K562 (cell line): Measurements from ENCODE around the gene KLHL24. TPM values are rescaled to one million over a fixed set of nuclear protein-coding genes. Genes with fewer than 3 reads are reported as not detected.

Experiments
- ATAC-seq: fragments of 200-7000 bp; cut with Tn5 transposase; 3 replicates; pipeline ENCODE4 v1.9.1; 2020; ENCODE audit warnings: moderate library complexity
- BruUV-seq: library from RNA; stranded (reverse); fragments of 400-500 nt; replicated peaks from 2 replicates; lab custom pipeline; 2021; lab: Mats Ljungman, UMichigan
- CTCF ChIA-PET: fragments of 300-600 bp; formaldehyde crosslinking; extraction: SDS; loops from one replicate; lab custom pipeline; 2021; ENCODE audit warnings: low intra/inter-chr PET ratio; lab: Yijun Ruan, JAX
- POLR2A ChIA-PET: fragments of 300-600, 350-650 bp; sonication (Branson Sonifier 250); formaldehyde crosslinking; extraction: SDS; loops from one replicate; lab custom pipeline; 2021; ENCODE audit warnings: antibody characterized with exemption, inconsistent platforms; lab: Yijun Ruan, JAX
- DNase-seq, 4 experiments: peaks; one replicate each; pipeline versions ENCODE4 v3.0.0 to v3.0.0-alpha.2; 2011 to 2018; ENCODE audit warnings: low spot score in 3 of 4, mixed read lengths in 3 of 4; ENCODE audit errors: extremely low read depth in 1 of 4
- FAIRE-seq: peaks from 2 replicates; lab custom pipeline; 2011; peaks lifted over from hg19 to GRCh38; lab: Jason Lieb, UNC
- H2AFZ ChIP-seq: 2 replicates; pipeline ENCODE4 v1.6.0; 2011; ENCODE audit warnings: low read depth, low read length, control low read depth, inconsistent platforms
- H3K27ac ChIP-seq: fragments of 200-600 bp; 3 replicates; pipeline ENCODE4 v1.8.0; 2011; ENCODE audit warnings: low read depth, mild to moderate bottlenecking, control low read depth, inconsistent platforms, low read length, moderate library complexity, mixed read lengths; ENCODE audit errors: extremely low read depth
- H3K27me3 ChIP-seq, 2 experiments: fragments of 300-600 bp in 1 of 2; 2 replicates in 1 of 2; 3 replicates in 1 of 2; pipeline versions ENCODE4 v1.6.0 to v1.8.0; 2011; ENCODE audit warnings: inconsistent platforms in 2 of 2, low read length in 2 of 2, mild to moderate bottlenecking in 1 of 2, mixed read lengths in 1 of 2, moderate library complexity in 1 of 2; ENCODE audit not compliant: control insufficient read depth in 2 of 2, insufficient read depth in 2 of 2
- H3K36me3 ChIP-seq: fragments of 300-600 bp; 3 replicates; pipeline ENCODE4 v1.8.0; 2011; ENCODE audit warnings: mild to moderate bottlenecking, low read length, inconsistent platforms; ENCODE audit not compliant: control insufficient read depth, insufficient read depth
- H3K4me1 ChIP-seq, 2 experiments: fragments of 200-600 bp in 1 of 2; replicated peaks in 1 of 2; 2 replicates in 1 of 2; 3 replicates in 1 of 2; pipeline versions ENCODE4 v1.5.1 to v1.8.0; 2011; ENCODE audit warnings: inconsistent platforms in 2 of 2, low read length in 2 of 2, mild to moderate bottlenecking in 1 of 2, mixed read lengths in 1 of 2, moderate library complexity in 1 of 2; ENCODE audit not compliant: control insufficient read depth in 2 of 2, insufficient read depth in 2 of 2
- H3K4me2 ChIP-seq: 2 replicates; pipeline ENCODE4 v1.6.1; 2011; ENCODE audit warnings: low read length, control low read depth, inconsistent platforms, mixed read lengths; ENCODE audit not compliant: insufficient read depth
- H3K4me3 ChIP-seq: fragments of 200-600 bp; sonication (generic), shearing (Covaris generic); 2 replicates; pipeline ENCODE4 v1.5.1; 2016; ENCODE audit warnings: control low read depth, inconsistent platforms
- H3K79me2 ChIP-seq: fragments of 200-600 bp; 3 replicates; pipeline ENCODE4 v1.8.0; 2011; ENCODE audit warnings: low read length, inconsistent platforms; ENCODE audit not compliant: control insufficient read depth, insufficient read depth
- H3K9ac ChIP-seq, 2 experiments: 2 replicates each; pipeline versions ENCODE4 v1.6.0 to v1.6.1; 2011; ENCODE audit warnings: low read depth in 2 of 2, low read length in 2 of 2, control low read depth in 1 of 2, inconsistent platforms in 1 of 2, mild to moderate bottlenecking in 1 of 2, mixed read lengths in 1 of 2; ENCODE audit not compliant: insufficient read depth in 1 of 2
- H3K9me1 ChIP-seq: one replicate; pipeline ENCODE4 v1.6.0; 2011; ENCODE audit warnings: inconsistent platforms, mild to moderate bottlenecking, low read length, moderate library complexity; ENCODE audit not compliant: control insufficient read depth, insufficient read depth
- H3K9me3 ChIP-seq: replicated peaks from 2 replicates; pipeline ENCODE4 v1.5.1; 2011; ENCODE audit warnings: low read depth, low read length, inconsistent platforms; ENCODE audit not compliant: control insufficient read depth, insufficient read depth
- H4K20me1 ChIP-seq: replicated peaks from 2 replicates; pipeline ENCODE4 v1.6.1; 2011; ENCODE audit warnings: low read length, inconsistent platforms, mixed read lengths; ENCODE audit not compliant: control insufficient read depth, insufficient read depth
- BCL6 ChIP-seq: fragments of 250-450 bp; sonication (Bioruptor Pico); IDR thresholded peaks from 2 replicates; pipeline ENCODE4 v1.4.0; 2020
- CCNT2 ChIP-seq: IDR thresholded peaks from 2 replicates; pipeline ENCODE4 v1.6.1; 2011; ENCODE audit warnings: borderline replicate concordance, low read depth, mild to moderate bottlenecking, moderate library complexity, mixed read lengths, low read length; ENCODE audit not compliant: insufficient read length; ENCODE audit errors: extremely low read depth
- CXXC5 ChIP-seq: fragments of 250-450 bp; sonication (Bioruptor Pico); IDR thresholded peaks from 2 replicates; pipeline ENCODE4 v1.8.0; 2022; ENCODE audit warnings: inconsistent platforms, mild to moderate bottlenecking, moderate library complexity
- E2F6 ChIP-seq, 2 experiments: IDR thresholded peaks; 2 replicates each; pipeline ENCODE4 v1.6.1; 2011; ENCODE audit warnings: borderline replicate concordance in 1 of 2, control low read depth in 1 of 2, low read depth in 1 of 2, low read length in 1 of 2, mild to moderate bottlenecking in 1 of 2, mixed read lengths in 1 of 2, moderate library complexity in 1 of 2; ENCODE audit not compliant: insufficient read depth in 1 of 2, insufficient read length in 1 of 2, poor library complexity in 1 of 2, severe bottlenecking in 1 of 2; ENCODE audit errors: extremely low read depth in 1 of 2
- EP300 ChIP-seq: IDR thresholded peaks from 2 replicates; pipeline ENCODE4 v1.6.1; 2012; ENCODE audit warnings: low read length, improper control_type of control experiment
- ETV1 ChIP-seq: fragments of 450-650 bp; conservative IDR thresholded peaks from 2 replicates; pipeline ENCODE4 v1.6.1; 2016; ENCODE audit warnings: missing genetic modification characterization, control low read depth, low read depth, missing compliant biosample characterization
- GTF2F1 ChIP-seq: IDR thresholded peaks from 2 replicates; pipeline ENCODE4 v1.6.1; 2011; ENCODE audit warnings: low read depth, low read length, improper control_type of control experiment
- HDAC1 ChIP-seq, 2 experiments: fragments of 450-650 bp; IDR thresholded peaks; 2 replicates each; pipeline ENCODE4 v1.6.1; 2016 to 2017; ENCODE audit warnings: inconsistent platforms in 1 of 2, mild to moderate bottlenecking in 1 of 2, moderate library complexity in 1 of 2
- HDAC2 ChIP-seq: fragments of 450-650 bp; IDR thresholded peaks from 2 replicates; pipeline ENCODE4 v1.6.1; 2016; ENCODE audit warnings: mild to moderate bottlenecking
- KAT2B ChIP-seq: IDR thresholded peaks from one replicate; pipeline ENCODE4 v1.6.1; 2012; ENCODE audit warnings: low read depth, mild to moderate bottlenecking, control low read depth, inconsistent platforms, low read length, moderate library complexity
- MECOM ChIP-seq: fragments of 250-450 bp; sonication (Bioruptor Pico); IDR thresholded peaks from 2 replicates; pipeline ENCODE4 v1.8.0; 2022; ENCODE audit warnings: inconsistent platforms
- NUFIP1 ChIP-seq: fragments of 450-650 bp; IDR thresholded peaks from 2 replicates; pipeline ENCODE4 v1.6.1; 2018; ENCODE audit not compliant: partially characterized antibody
- PHF21A ChIP-seq: fragments of 450-650 bp; IDR thresholded peaks from 2 replicates; pipeline ENCODE4 v1.6.1; 2017; ENCODE audit warnings: low read depth, borderline replicate concordance
- SAFB ChIP-seq: fragments of 200-400 bp; formaldehyde crosslinking; IDR thresholded peaks from 2 replicates; pipeline ENCODE4 v1.6.1; 2017; ENCODE audit warnings: low read depth, low read length, borderline replicate concordance
- TAF15 ChIP-seq: fragments of 200-400 bp; formaldehyde crosslinking; IDR thresholded peaks from 2 replicates; pipeline ENCODE4 v1.6.1; 2017; ENCODE audit warnings: mild to moderate bottlenecking, low read depth, low read length, moderate library complexity
- THAP12 ChIP-seq: fragments of 250-450 bp; sonication (Bioruptor Pico); IDR thresholded peaks from 2 replicates; pipeline ENCODE4 v1.9.0; 2021; ENCODE audit warnings: mild to moderate bottlenecking, inconsistent platforms
- ZC3H4 ChIP-seq: sonication (generic); formaldehyde crosslinking; IDR thresholded peaks from 2 replicates; pipeline ENCODE4 v1.9.0; 2021; ENCODE audit warnings: missing genetic modification reagents, borderline replicate concordance
- ZNF146 ChIP-seq: IDR thresholded peaks from one replicate; pipeline ENCODE4 v1.6.1; 2018; ENCODE audit warnings: missing compliant biosample characterization; ENCODE audit not compliant: unreplicated experiment
- ZNF311 ChIP-seq: fragments of 250-450 bp; sonication (Bioruptor Pico); IDR thresholded peaks from 2 replicates; pipeline ENCODE4 v1.4.0; 2020; ENCODE audit warnings: mild to moderate bottlenecking, moderate library complexity
- WGBS: fragments of 100-300 bp; shearing (Covaris generic); methylation state at CpG from one replicate; pipeline ENCODE4 v1.1.6; 2016; ENCODE audit warnings: low coverage, mixed read lengths; ENCODE audit not compliant: insufficient coverage; ENCODE audit errors: missing lambda C conversion rate; 5-methylcytosine and 5-hydroxymethylcytosine counted together
- in situ Hi-C: fragments of 300-500 bp; cut with MboI; formaldehyde crosslinking; loops from 4 replicates; pipeline ENCODE4 v1.15.0; 2018; ENCODE audit warnings: inconsistent platforms, mixed read lengths
- intact Hi-C: fragments of 100-400 bp; cut with micrococcal nuclease; formaldehyde crosslinking; loops from 2 replicates; pipeline ENCODE4 v1.14.2; 2022
- polyA plus RNA-seq, 8 experiments: library from polyadenylated mRNA; depleted of rRNA in 4 of 8; stranded (reverse) in 5 of 8; unstranded in 3 of 8; fragments of >200 nt; fragmentation: Nextera tagmentation in 2 of 8; fragmentation: Illumina TruSeq in 1 of 8; extraction: Ambion mirVana in 2 of 8; extraction: Trizol in 1 of 8; gene quantifications; 2 replicates each; pipeline versions ENCODE4 v1.2.1 to v1.2.3, GENCODE V29; 2011 to 2014; ENCODE audit warnings: inconsistent platforms in 1 of 8, missing spikeins in 1 of 8
- total RNA-seq, 7 experiments: library from RNA; depleted of rRNA in 6 of 7; stranded (reverse); fragments of >200 nt in 6 of 7; fragmentation: Illumina TruSeq in 2 of 7; extraction: Trizol in 2 of 7; gene quantifications; 2 replicates each; pipeline versions ENCODE4 v1.2.1 to v1.2.3, GENCODE V29; 2011 to 2021; ENCODE audit warnings: low replicate concordance in 1 of 7

Gene KLHL24
- total and polyA plus RNA-seq, 9 of the 15 experiments (the other 6 are each of a cell fraction or from before 2014, with no cell fraction given): 3.3 to 21.2 (median 14.2) TPM

DNA sequence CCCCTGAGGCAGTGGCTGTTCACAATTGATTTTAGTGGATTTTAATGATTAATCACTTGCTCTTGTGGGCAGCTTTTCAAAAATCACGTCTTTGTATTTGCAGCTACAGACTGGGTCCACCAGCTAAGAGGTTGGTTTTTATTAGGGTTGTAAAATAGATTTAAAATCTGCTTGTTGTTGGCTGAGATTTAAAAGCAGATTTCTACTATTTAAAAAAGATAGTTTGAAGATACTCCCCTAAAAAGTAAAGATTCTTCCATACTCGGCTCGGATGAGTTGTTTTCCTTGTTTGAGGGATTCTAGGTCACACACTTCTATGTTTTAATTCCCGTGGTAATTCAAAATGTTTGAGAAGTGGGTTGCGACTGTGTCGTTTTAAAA, 1.7 kb downstream of the KLHL24 start:
- H3K4me2 ChIP-seq: peak overlapping the region; percentile 89
- peak overlapping the region; percentile 97 for H3K4me3 ChIP-seq
- CTCF ChIA-PET: no interaction called here
- H3K9me1 ChIP-seq: no peaks in the 10 kb centered on the region
- H3K79me2 ChIP-seq: peaks cover 23% of the 10 kb centered on the region; the same call in 2 of the 3 replicates
- WGBS: 21% methylated on average over 6 of the region's 6 CpGs
- DNase-seq (no peak), FAIRE-seq (peak; percentile 26), ATAC-seq (no peak)
- BruUV-seq: TSS peak; percentile 44
- POLR2A ChIA-PET: interaction anchor here (0.6 to 2.4 kb wide), 11 partner anchors 8 to 466 kb away, joined by 3 to 8 read pairs (median 3); no protein-coding TSS in a partner anchor
- intact Hi-C loops (no loop called here), in situ Hi-C loops (no loop called here)
- peak overlapping the region; percentile 97 for H2AFZ ChIP-seq
- H3K27me3 ChIP-seq: no peaks in the 10 kb centered on the region
- peak overlapping the region; percentile 79 to 88 for H3K9ac ChIP-seq
- peak overlapping the region; percentile 94 for H3K27ac ChIP-seq
- peaks cover 8 to 18% of the 10 kb centered on the region in 2 experiments; a peak in 4 of 5 replicates for H3K4me1 ChIP-seq
- H3K9me3 ChIP-seq: no peaks in the 10 kb centered on the region
- no peaks in the 10 kb centered on the region for H3K36me3 ChIP-seq
- no peaks in the 10 kb centered on the region for H4K20me1 ChIP-seq
- TF ChIP-seq CXXC5 (CRISPR knock-in tag): no peak
- TF ChIP-seq ETV1 (tag): no peak
- TF ChIP-seq EP300: no peak
- TF ChIP-seq BCL6: no peak
- TF ChIP-seq NUFIP1: no peak
- TF ChIP-seq ZNF311 (CRISPR knock-in tag): 0 out of 2 replicates have a peak, but pooled peaks have one; percentile 2
- TF ChIP-seq TAF15: no peak
- TF ChIP-seq E2F6 (IDR thresholded peaks at IDR 0.05; ENCODE audit: borderline replicate concordance in 1 of 2, extremely low read depth in 1 of 2, insufficient read depth in 1 of 2, insufficient read length in 1 of 2, low read depth in 1 of 2, low read length in 1 of 2, poor library complexity in 1 of 2, severe bottlenecking in 1 of 2): no peak
- TF ChIP-seq MECOM (CRISPR knock-in tag): no peak
- TF ChIP-seq KAT2B: no peak
- TF ChIP-seq ZC3H4 (CRISPR knock-in tag): no peak
- no peak for TF ChIP-seq ZNF146 (CRISPR knock-in tag)
- TF ChIP-seq SAFB: no peak
- no peak for TF ChIP-seq THAP12
- TF ChIP-seq HDAC2: no peak
- no peak for TF ChIP-seq GTF2F1
- TF ChIP-seq PHF21A: no peak
- TF ChIP-seq HDAC1 (IDR thresholded peaks at IDR 0.05): no peak
- TF ChIP-seq CCNT2: no peak
